NCI-H2171 (cell line): Measurements from ENCODE around the gene HAUS6.
A peak's percentile ranks its signal among the peaks of the same experiment; 100 is the strongest.
"Not testable (repeated sequence)": the region's sequence is repeated elsewhere in the genome, so short reads cannot be mapped to it uniquely, and the experiment has no call there.

Source experiments
- DNase-seq: peaks from one replicate; lab custom pipeline; 2025; lab: John Stamatoyannopoulos, UW

HAUS6 gene

GRCh38 chr9:19033015-19033414 is 69.7 kb downstream of the HAUS6 start, which contains the start of gene SAXO1:
TSS of gene SAXO1 (minus strand) at chr9:19033209. CDS start at chr9:19032908, 301 bp downstream.
- no peak for DNase-seq

- no peak for DNase-seq
Measured at GRCh38 chr9:19032406-19032805, 70.3 kb downstream of the HAUS6 start.

- no peak for DNase-seq
Measured at GRCh38 chr9:19030899-19031298, 71.8 kb downstream of the HAUS6 start.

GRCh38 chr9:19028835-19029451 is 73.8 kb downstream of the HAUS6 start:
- DNase-seq: peak; percentile 21

- no peak for DNase-seq
Measured at GRCh38 chr9:19027825-19028224, 74.9 kb downstream of the HAUS6 start.

GRCh38 chr9:19026375-19026774 is 76.3 kb downstream of the HAUS6 start:
- DNase-seq: no peak

- no peak for DNase-seq
Measured at GRCh38 chr9:19023078-19023477, 79.6 kb downstream of the HAUS6 start.

GRCh38 chr9:19022206-19022605 is 80.5 kb downstream of the HAUS6 start:
- no peak for DNase-seq

- DNase-seq: not testable (repeated sequence)
Measured at GRCh38 chr9:19021649-19022048, 81.1 kb downstream of the HAUS6 start.

GRCh38 chr9:19020886-19021455 is 81.7 kb downstream of the HAUS6 start:
- no peak for DNase-seq

- no peak for DNase-seq
Measured at GRCh38 chr9:19018201-19018600, 84.5 kb downstream of the HAUS6 start.

GRCh38 chr9:19009391-19009965 is 93.2 kb downstream of the HAUS6 start:
- DNase-seq: no peak
